A549 (cell line): ENCODE measurements around the gene SHISAL1. TPM values are rescaled to one million over a fixed set of nuclear protein-coding genes. Genes with fewer than 3 reads are reported as not detected.

Experiments used
- ATAC-seq, 2 experiments: fragments of 200-7000 bp in 1 of 2; fragments of >200 bp in 1 of 2; cut with Nextera tagmentation in 1 of 2; cut with Tn5 transposase in 1 of 2; 3 replicates each; pipeline versions ENCODE4 v1.8.0 to v1.9.1; 2018 to 2020; ENCODE audit warnings: mild to moderate bottlenecking in 1 of 2, moderate library complexity in 1 of 2
- CTCF ChIA-PET: fragments of 300-600 bp; sonication (Branson Sonifier 250); formaldehyde crosslinking; extraction: SDS; loops from one replicate; lab custom pipeline; 2021; ENCODE audit warnings: antibody characterized with exemption, inconsistent platforms; lab: Yijun Ruan, JAX
- POLR2A ChIA-PET: fragments of 350-600 bp; formaldehyde crosslinking; extraction: SDS; loops from one replicate; lab custom pipeline; 2021; ENCODE audit warnings: antibody characterized with exemption, inconsistent platforms; lab: Yijun Ruan, JAX
- DNase-seq, 2 experiments: peaks; one replicate each; pipeline versions ENCODE4 v3.0.0 to v3.0.0-alpha.2; 2011 to 2016; ENCODE audit warnings: low read depth in 1 of 2, low spot score in 1 of 2
- FAIRE-seq: peaks from 2 replicates; lab custom pipeline; 2011; peaks lifted over from hg19 to GRCh38; lab: Jason Lieb, UNC
- H3K27ac ChIP-seq, 2 experiments: fragments of >200 bp; sonication (Bioruptor Twin); formaldehyde crosslinking; 3 replicates each; pipeline ENCODE4 v1.5.1; 2016 to 2017
- H3K4me1 ChIP-seq: fragments of >200 bp; sonication (Bioruptor Twin); formaldehyde crosslinking; 3 replicates; pipeline ENCODE4 v1.6.1; 2016
- H3K4me2 ChIP-seq: fragments of >200 bp; sonication (Bioruptor Twin); formaldehyde crosslinking; 3 replicates; pipeline ENCODE4 v1.6.1; 2016
- H3K4me3 ChIP-seq: fragments of >200 bp; sonication (Bioruptor Twin); formaldehyde crosslinking; 3 replicates; pipeline ENCODE4 v1.5.1; 2016
- H3K9me3 ChIP-seq: fragments of >200 bp; sonication (Bioruptor Twin); formaldehyde crosslinking; 3 replicates; pipeline ENCODE4 v1.6.1; 2016
- BHLHE40 ChIP-seq: IDR thresholded peaks from 2 replicates; pipeline ENCODE4 v1.6.1; 2012; ENCODE audit warnings: low read depth, low read length, inconsistent platforms
- CBX2 ChIP-seq: fragments of 200-600 bp; sonication (generic); IDR thresholded peaks from 2 replicates; pipeline ENCODE4 v1.6.1; 2016; ENCODE audit warnings: low read depth, mild to moderate bottlenecking, borderline replicate concordance
- CBX8 ChIP-seq: fragments of 200-600 bp; sonication (generic); IDR thresholded peaks from 2 replicates; pipeline ENCODE4 v1.6.1; 2016
- CEBPB ChIP-seq, 2 experiments: fragments of >200 bp in 1 of 2; sonication (Bioruptor Twin) in 1 of 2; formaldehyde crosslinking in 1 of 2; IDR thresholded peaks; 2 replicates each; pipeline ENCODE4 v1.6.1; 2012 to 2016
- CHD2 ChIP-seq: fragments of 150-350 bp; IDR thresholded peaks from 2 replicates; pipeline ENCODE4 v1.6.1; 2014; ENCODE audit warnings: low read length; ENCODE audit not compliant: partially characterized antibody
- ELK1 ChIP-seq: fragments of 150-350 bp; IDR thresholded peaks from 2 replicates; pipeline ENCODE4 v1.6.1; 2014; ENCODE audit warnings: low read depth, mild to moderate bottlenecking, low read length
- ESRRA ChIP-seq: fragments of 150-350 bp; IDR thresholded peaks from 2 replicates; pipeline ENCODE4 v1.6.1; 2014; ENCODE audit warnings: mild to moderate bottlenecking, low read length, borderline replicate concordance
- FOSB ChIP-seq: fragments of 250-450 bp; sonication (Bioruptor Pico); IDR thresholded peaks from 2 replicates; pipeline ENCODE4 v1.5.0; 2020; ENCODE audit warnings: mild to moderate bottlenecking, moderate library complexity
- GATA3 ChIP-seq: IDR thresholded peaks from 2 replicates; pipeline ENCODE4 v1.6.1; 2012; ENCODE audit warnings: borderline replicate concordance
- HMGXB4 ChIP-seq: fragments of 250-450 bp; sonication (Bioruptor Pico); IDR thresholded peaks from 2 replicates; pipeline ENCODE4 v1.5.0; 2021; ENCODE audit warnings: mild to moderate bottlenecking, moderate library complexity, borderline replicate concordance
- HOXB13 ChIP-seq: fragments of 250-450 bp; sonication (Bioruptor Pico); IDR thresholded peaks from 2 replicates; pipeline ENCODE4 v1.5.0; 2020; ENCODE audit warnings: low read depth, mild to moderate bottlenecking, moderate library complexity
- JUNB ChIP-seq: fragments of >200 bp; sonication (Bioruptor Twin); formaldehyde crosslinking; IDR thresholded peaks from 2 replicates; pipeline ENCODE4 v1.6.1; 2016
- KDM1A ChIP-seq: fragments of 200-600 bp; sonication (generic); IDR thresholded peaks from 2 replicates; pipeline ENCODE4 v1.6.1; 2016; ENCODE audit warnings: low read depth, mild to moderate bottlenecking
- MAFK ChIP-seq: fragments of 450-650 bp; IDR thresholded peaks from 2 replicates; pipeline ENCODE4 v1.6.1; 2014; ENCODE audit not compliant: partially characterized antibody
- MYC ChIP-seq: IDR thresholded peaks from 2 replicates; pipeline ENCODE4 v1.6.1; 2012; ENCODE audit warnings: mild to moderate bottlenecking, inconsistent platforms, low read length, improper control_type of control experiment, borderline replicate concordance
- PHF8 ChIP-seq: fragments of 200-600 bp; sonication (generic); IDR thresholded peaks from 2 replicates; pipeline ENCODE4 v1.6.1; 2016; ENCODE audit warnings: low read depth, mild to moderate bottlenecking, antibody characterized with exemption, moderate library complexity, borderline replicate concordance
- POLR2A ChIP-seq: IDR thresholded peaks from 2 replicates; pipeline ENCODE4 v1.6.1; 2012; ENCODE audit warnings: mild to moderate bottlenecking, low read length
- RAD21 ChIP-seq, 2 experiments: fragments of >200 bp in 1 of 2; sonication (Bioruptor Twin) in 1 of 2; formaldehyde crosslinking in 1 of 2; IDR thresholded peaks in 1 of 2; conservative IDR thresholded peaks in 1 of 2; 2 replicates in 1 of 2; 3 replicates in 1 of 2; pipeline ENCODE4 v1.6.1; 2012 to 2018; ENCODE audit warnings: inconsistent platforms in 1 of 2
- RARB ChIP-seq: fragments of 250-450 bp; sonication (Bioruptor Pico); IDR thresholded peaks from 2 replicates; pipeline ENCODE4 v1.8.0; 2021; ENCODE audit warnings: mild to moderate bottlenecking, moderate library complexity
- RCOR1 ChIP-seq: fragments of 150-350 bp; IDR thresholded peaks from 2 replicates; pipeline ENCODE4 v1.6.1; 2014; ENCODE audit warnings: antibody characterized with exemption, low read length, low read depth
- RNF2 ChIP-seq: fragments of 200-600 bp; sonication (generic); IDR thresholded peaks from 2 replicates; pipeline ENCODE4 v1.6.1; 2016; ENCODE audit warnings: low read depth, mild to moderate bottlenecking, antibody characterized with exemption, moderate library complexity, borderline replicate concordance
- SREBF2 ChIP-seq: fragments of 450-650 bp; IDR thresholded peaks from 2 replicates; pipeline ENCODE4 v1.6.1; 2014; ENCODE audit warnings: mild to moderate bottlenecking, moderate library complexity
- TP53 ChIP-seq: fragments of 250-450 bp; sonication (Bioruptor Pico); IDR thresholded peaks from 2 replicates; pipeline ENCODE4 v1.5.0; 2021; ENCODE audit warnings: mild to moderate bottlenecking, moderate library complexity
- ZNF302 ChIP-seq: fragments of 250-450 bp; sonication (Bioruptor Pico); IDR thresholded peaks from 2 replicates; pipeline ENCODE4 v1.9.0; 2021; ENCODE audit warnings: inconsistent platforms, mild to moderate bottlenecking, moderate library complexity
- ZSCAN20 ChIP-seq: fragments of 250-450 bp; sonication (Bioruptor Pico); IDR thresholded peaks from 2 replicates; pipeline ENCODE4 v1.8.0; 2022; ENCODE audit warnings: mild to moderate bottlenecking, moderate library complexity
- WGBS: methylation state at CpG from one replicate; pipeline ENCODE4 v1.1.6; 2017; ENCODE audit errors: missing lambda C conversion rate; 5-methylcytosine and 5-hydroxymethylcytosine counted together
- polyA plus RNA-seq, 4 experiments: library from polyadenylated mRNA; depleted of rRNA in 3 of 4; stranded (reverse); fragments of >200 nt; fragmentation: RNase III in 1 of 4; extraction: RNeasy Plus Mini Kit Qiagen cat#74134 plus additional on column Dnase treatment in 1 of 4; gene quantifications; 2 replicates in 3 of 4; 3 replicates in 1 of 4; pipeline ENCODE4 v1.2.3, GENCODE V29; 2011 to 2017
- TF ChIP-seq, protein P1 (sequence below): fragments of >200 bp; sonication (Bioruptor Twin); formaldehyde crosslinking; IDR thresholded peaks from 2 replicates; pipeline ENCODE4 v1.6.1; 2016
- TF ChIP-seq, protein P2 (sequence below): fragments of 450-650 bp; IDR thresholded peaks from 2 replicates; pipeline ENCODE4 v1.6.1; 2014; ENCODE audit warnings: antibody characterized with exemption

Gene SHISAL1
- polyA plus RNA-seq, 2 of the 4 experiments (the other 2 are of a cell fraction): 0.61 to 1.9 TPM

GRCh38 chr22:44214187-44214586 lies 98.6 kb downstream of the SHISAL1 start:
- Histone ChIP-seq H3K4me2 (no peak overlapping the region), H3K27ac (no peak overlapping the region), H3K4me3 (no peak overlapping the region), H3K9me3 (peaks cover 3% of the 10 kb centered on the region; the same call in 1 of the 3 replicates), H3K4me1 (no peaks in the 10 kb centered on the region)
- FAIRE-seq: no peak
- WGBS: 0% methylated on average over 1 of the region's 3 CpGs
- ATAC-seq: no peak
- POLR2A ChIA-PET: no interaction called here
- CTCF ChIA-PET: no interaction called here
- DNase-seq: no peak
- TF ChIP-seq JUNB (no peak), ZNF302 (no peak), GATA3 (no peak), BHLHE40 (no peak), HMGXB4 (CRISPR knock-in tag) (no peak), CEBPB (IDR thresholded peaks at IDR 0.05) (no peak), TP53 (no peak), HOXB13 (no peak), ELK1 (no peak), RARB (CRISPR knock-in tag) (no peak), ESRRA (no peak), RAD21 (conservative IDR thresholded peaks at IDR 0.05 in 1 of 2, IDR thresholded peaks at IDR 0.05 in 1 of 2) (no peak), PHF8 (no peak), MAFK (no peak)
- TF ChIP-seq, protein P1, sequence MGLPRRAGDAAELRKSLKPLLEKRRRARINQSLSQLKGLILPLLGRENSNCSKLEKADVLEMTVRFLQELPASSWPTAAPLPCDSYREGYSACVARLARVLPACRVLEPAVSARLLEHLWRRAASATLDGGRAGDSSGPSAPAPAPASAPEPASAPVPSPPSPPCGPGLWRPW: no peak

- WGBS: 19% methylated on average over 3 of the region's 3 CpGs
- Histone ChIP-seq H3K4me3 (no peak overlapping the region), H3K27ac (no peak overlapping the region), H3K4me1 (no peaks in the 10 kb centered on the region), H3K9me3 (peaks cover 3% of the 10 kb centered on the region; the same call in 1 of the 3 replicates), H3K4me2 (no peak overlapping the region)
- CTCF ChIA-PET: no interaction called here
- POLR2A ChIA-PET: no interaction called here
- ATAC-seq: no peak
- no peak for DNase-seq
- FAIRE-seq: no peak
- TF ChIP-seq SREBF2 (no peak), KDM1A (no peak), RNF2 (no peak), CBX8 (no peak), ZSCAN20 (CRISPR knock-in tag) (no peak), CEBPB (IDR thresholded peaks at IDR 0.05) (no peak), RARB (CRISPR knock-in tag) (no peak), ZNF302 (no peak)
Observed at GRCh38 chr22:44213489-44214043, 99.2 kb downstream of the SHISAL1 start.

DNA sequence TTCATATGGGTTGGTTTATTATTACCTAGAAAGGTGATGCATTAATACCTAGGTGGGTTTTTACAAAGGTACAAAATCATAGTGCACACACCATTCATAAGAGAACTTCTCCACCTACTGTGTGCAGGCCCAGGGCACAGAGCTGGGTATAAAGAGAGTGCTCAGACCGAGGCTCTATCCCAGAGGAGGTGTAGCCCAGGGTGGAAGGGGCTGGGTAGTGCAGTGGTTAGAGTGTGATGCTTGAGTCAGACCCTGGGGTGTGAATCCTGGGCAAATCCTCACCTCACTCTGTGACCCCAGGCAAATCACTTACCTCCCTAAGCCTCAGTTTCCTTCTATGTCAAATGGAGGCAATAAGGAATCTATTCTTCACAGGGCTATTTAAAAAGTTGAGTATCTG lies 99.8 kb downstream of the SHISAL1 start:
- FAIRE-seq (no peak), ATAC-seq (no peak)
- no peak overlapping the region for H3K4me3 ChIP-seq
- POLR2A ChIA-PET: no interaction called here
- 14% methylated on average over 1 of the region's 1 CpG for WGBS
- no peak overlapping the region for H3K4me2 ChIP-seq
- H3K4me1 ChIP-seq: no peaks in the 10 kb centered on the region
- TF ChIP-seq, protein P1: no peak
- TF ChIP-seq, protein P2, sequence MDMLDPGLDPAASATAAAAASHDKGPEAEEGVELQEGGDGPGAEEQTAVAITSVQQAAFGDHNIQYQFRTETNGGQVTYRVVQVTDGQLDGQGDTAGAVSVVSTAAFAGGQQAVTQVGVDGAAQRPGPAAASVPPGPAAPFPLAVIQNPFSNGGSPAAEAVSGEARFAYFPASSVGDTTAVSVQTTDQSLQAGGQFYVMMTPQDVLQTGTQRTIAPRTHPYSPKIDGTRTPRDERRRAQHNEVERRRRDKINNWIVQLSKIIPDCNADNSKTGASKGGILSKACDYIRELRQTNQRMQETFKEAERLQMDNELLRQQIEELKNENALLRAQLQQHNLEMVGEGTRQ: no peak
- no peak for TF ChIP-seq FOSB (CRISPR knock-in tag)
- no peak for TF ChIP-seq POLR2A
- no peak for TF ChIP-seq CEBPB (IDR thresholded peaks at IDR 0.05)
- TF ChIP-seq RCOR1: no peak
- TF ChIP-seq CBX2: no peak
- no peak for TF ChIP-seq CBX8
- no peak for TF ChIP-seq ZSCAN20 (CRISPR knock-in tag)
- no peak for TF ChIP-seq RARB (CRISPR knock-in tag)
- TF ChIP-seq CHD2: no peak
- TF ChIP-seq MYC: no peak
- TF ChIP-seq, all 56 proteins: peak for 0
- Histone ChIP-seq H3K27ac (no peak overlapping the region), H3K9me3 (peaks cover 3% of the 10 kb centered on the region; the same call in 1 of the 3 replicates)
- CTCF ChIA-PET: interaction anchor here (0.6 kb wide), 1 partner anchor 21 kb away, joined by 4 read pairs; no protein-coding TSS in a partner anchor
- no peak for DNase-seq
